Kidney (tissue), 14 donors: ENCODE results near the gene SLC9A3. TPM values are rescaled to one million over a fixed set of nuclear protein-coding genes. Genes with fewer than 3 reads are reported as not detected.

Source experiments
- DNase-seq, 5 donors: peaks; one replicate each; pipeline ENCODE4 v3.0.0-alpha.2; 2013 to 2020
- FAIRE-seq: peaks from 2 replicates; lab custom pipeline; 2012; peaks lifted over from hg19 to GRCh38; lab: Jason Lieb, UNC
- H3K27ac ChIP-seq, 2 donors: one replicate each; pipeline ENCODE4 v1.7.0; 2013; ENCODE audit warnings: low read depth in 2 of 2, low read length in 2 of 2, inconsistent platforms in 1 of 2
- H3K27me3 ChIP-seq: one replicate; pipeline ENCODE4 v1.7.1; 2013; ENCODE audit warnings: low read length, inconsistent platforms; ENCODE audit not compliant: control insufficient read depth, insufficient read depth
- H3K36me3 ChIP-seq, 3 donors: one replicate each; pipeline versions ENCODE4 v1.7.0 to v1.7.1; 2013; ENCODE audit warnings: low read length in 3 of 3, control low read depth in 1 of 3, inconsistent platforms in 1 of 3; ENCODE audit not compliant: insufficient read depth in 3 of 3, control insufficient read depth in 2 of 3
- H3K4me1 ChIP-seq, 3 donors: one replicate each; pipeline versions ENCODE4 v1.7.0 to v1.7.1; 2013; ENCODE audit warnings: low read length in 3 of 3, inconsistent platforms in 1 of 3, low read depth in 1 of 3; ENCODE audit not compliant: control insufficient read depth in 2 of 3, insufficient read depth in 2 of 3
- H3K4me3 ChIP-seq, 3 donors: one replicate each; pipeline versions ENCODE4 v1.7.0 to v1.8.1; 2013; ENCODE audit warnings: low read length in 3 of 3, control low read depth in 1 of 3, inconsistent platforms in 1 of 3
- H3K9ac ChIP-seq, 3 donors: one replicate each; pipeline versions ENCODE4 v1.7.0 to v1.7.1; 2013; ENCODE audit warnings: low read length in 3 of 3, control low read depth in 1 of 3, inconsistent platforms in 1 of 3
- H3K9me3 ChIP-seq, 3 donors: one replicate each; pipeline versions ENCODE4 v1.7.0 to v1.7.1; 2013; ENCODE audit warnings: low read length in 3 of 3, control low read depth in 1 of 3, inconsistent platforms in 1 of 3; ENCODE audit not compliant: control insufficient read depth in 2 of 3, insufficient read depth in 1 of 3
- intact Hi-C: fragments of 100-400 bp; cut with DNase I; formaldehyde crosslinking; loops from one replicate; pipeline ENCODE4 v1.11.1; 2022
- polyA plus RNA-seq: library from polyadenylated mRNA; stranded (reverse); fragments of 350-450 nt; fragmentation: Illumina TruSeq; extraction: RNeasy Lipid Tissue Mini Kit (QIAGEN cat#74804); gene quantifications from one replicate; pipeline ENCODE4 v1.2.3, GENCODE V29; 2014; ENCODE audit warnings: low read depth, low replicate concordance; ENCODE audit not compliant: insufficient read depth
- total RNA-seq: library from RNA; stranded (reverse); fragmentation: NEBNext Ultra II Directional; extraction: Animal tissue kit (Norgen Biotek cat#: 25700); gene quantifications from one replicate; pipeline ENCODE4 v1.2.1, GENCODE V29; 2021
- TF ChIP-seq, protein P1 (sequence below): IDR thresholded peaks from 3 replicates; pipeline ENCODE4 v1.5.1; 2012; ENCODE audit warnings: mild to moderate bottlenecking, moderate library complexity, borderline replicate concordance; ENCODE audit not compliant: insufficient read depth; ENCODE audit errors: extremely low read depth
- donor health status: control.
- donor health status: control.
- donor health status: control.
- donor health status: control.
- donor health status: control.
- donor health status: DM: yes; HTN: yes; CAD: no.
- donor health status: Normal renal cell carcinoma (clear cell type).

The SLC9A3 gene
- total and polyA plus RNA-seq, 2 donors from 2014 or later, result 10.5 to 36.9 TPM

DNA sequence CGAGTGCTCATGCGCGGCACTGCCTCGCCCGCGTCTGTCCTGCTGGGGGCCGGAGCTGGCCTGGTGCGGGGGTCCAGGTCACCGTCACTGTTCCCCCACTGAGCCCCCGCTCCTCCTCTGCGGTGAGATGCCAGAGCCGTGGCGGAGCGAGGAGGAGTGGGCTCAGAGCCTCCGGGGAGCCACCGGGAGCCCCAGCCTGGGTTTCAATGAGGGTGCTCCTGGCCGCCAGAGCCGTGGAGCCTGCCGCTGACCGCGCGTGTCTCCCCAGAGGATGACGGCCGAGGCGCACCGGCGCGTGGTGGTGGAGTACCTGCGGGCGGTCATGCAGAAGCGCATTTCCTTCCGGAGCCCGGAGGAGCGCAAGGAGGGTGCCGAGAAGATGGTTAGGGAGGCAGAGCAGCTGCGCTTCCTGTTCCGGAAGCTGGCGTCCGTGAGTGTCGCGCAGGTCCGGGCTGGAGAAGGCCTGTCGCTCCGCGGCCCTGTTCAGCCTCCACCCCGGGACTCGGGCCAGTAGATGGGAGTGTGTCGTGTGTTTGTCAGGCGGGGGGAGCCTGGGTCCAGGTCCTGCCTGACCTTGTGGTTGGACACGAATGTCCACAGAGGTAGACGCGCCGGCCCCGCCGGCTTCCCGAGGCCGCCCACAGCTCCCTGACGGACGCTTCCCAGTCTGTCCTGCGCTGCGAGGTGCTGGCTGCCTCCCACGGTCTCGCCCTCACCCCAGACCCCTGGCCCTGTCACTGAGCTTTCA is 59.2 kb downstream of the SLC9A3 start:
- intact Hi-C loops, result no loop called here
- FAIRE-seq, result no peak
- TF ChIP-seq, protein P1, sequence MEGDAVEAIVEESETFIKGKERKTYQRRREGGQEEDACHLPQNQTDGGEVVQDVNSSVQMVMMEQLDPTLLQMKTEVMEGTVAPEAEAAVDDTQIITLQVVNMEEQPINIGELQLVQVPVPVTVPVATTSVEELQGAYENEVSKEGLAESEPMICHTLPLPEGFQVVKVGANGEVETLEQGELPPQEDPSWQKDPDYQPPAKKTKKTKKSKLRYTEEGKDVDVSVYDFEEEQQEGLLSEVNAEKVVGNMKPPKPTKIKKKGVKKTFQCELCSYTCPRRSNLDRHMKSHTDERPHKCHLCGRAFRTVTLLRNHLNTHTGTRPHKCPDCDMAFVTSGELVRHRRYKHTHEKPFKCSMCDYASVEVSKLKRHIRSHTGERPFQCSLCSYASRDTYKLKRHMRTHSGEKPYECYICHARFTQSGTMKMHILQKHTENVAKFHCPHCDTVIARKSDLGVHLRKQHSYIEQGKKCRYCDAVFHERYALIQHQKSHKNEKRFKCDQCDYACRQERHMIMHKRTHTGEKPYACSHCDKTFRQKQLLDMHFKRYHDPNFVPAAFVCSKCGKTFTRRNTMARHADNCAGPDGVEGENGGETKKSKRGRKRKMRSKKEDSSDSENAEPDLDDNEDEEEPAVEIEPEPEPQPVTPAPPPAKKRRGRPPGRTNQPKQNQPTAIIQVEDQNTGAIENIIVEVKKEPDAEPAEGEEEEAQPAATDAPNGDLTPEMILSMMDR, result no peak

DNA sequence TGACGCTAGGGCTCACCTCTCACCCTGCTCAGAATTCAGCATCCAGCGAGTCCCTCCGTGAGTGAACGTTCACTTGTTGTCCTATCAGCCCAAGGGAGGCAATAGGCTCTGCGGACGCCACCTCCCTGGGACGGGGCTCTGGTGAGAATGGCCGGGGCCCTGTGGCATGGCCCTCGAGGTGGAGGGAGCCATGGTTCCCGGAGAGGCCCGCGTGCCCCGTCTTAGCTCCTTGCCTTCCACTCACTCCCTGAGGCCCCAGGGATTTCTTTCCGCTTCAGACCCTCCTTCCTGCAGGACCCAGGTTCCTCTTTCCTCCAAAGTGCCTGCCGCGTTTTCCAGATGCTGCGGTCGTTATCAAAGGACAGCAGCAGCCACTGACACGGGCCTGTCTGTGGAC is 59.8 kb downstream of the SLC9A3 start:
- no peak overlapping the region for H3K9ac ChIP-seq
- no peaks in the 10 kb centered on the region for H3K9me3 ChIP-seq
- no peaks in the 10 kb centered on the region for H3K4me1 ChIP-seq
- H3K27ac ChIP-seq, result no peak overlapping the region
- FAIRE-seq (no peak), DNase-seq (peak in 2 of 5 donors; percentile 22 to 57)
- intact Hi-C loops, result no loop called here
- H3K36me3 ChIP-seq, result peaks cover 0 to 20% (median 19%) of the 10 kb centered on the region in 3 donors
- no peaks in the 10 kb centered on the region for H3K27me3 ChIP-seq
- TF ChIP-seq, protein P1, result no peak
- H3K4me3 ChIP-seq, result no peak overlapping the region

More for the DNA sequence above, 59.2 kb downstream of the SLC9A3 start:
- Histone ChIP-seq H3K27me3 (no peaks in the 10 kb centered on the region), H3K36me3 (peaks cover 0 to 20% (median 15%) of the 10 kb centered on the region in 3 donors), H3K9me3 (no peaks in the 10 kb centered on the region), H3K9ac (no peak overlapping the region), H3K4me1 (no peaks in the 10 kb centered on the region), H3K4me3 (no peak overlapping the region), H3K27ac (no peak overlapping the region)
- DNase-seq, result peak in 2 of 5 donors; percentile 33 to 76

DNA sequence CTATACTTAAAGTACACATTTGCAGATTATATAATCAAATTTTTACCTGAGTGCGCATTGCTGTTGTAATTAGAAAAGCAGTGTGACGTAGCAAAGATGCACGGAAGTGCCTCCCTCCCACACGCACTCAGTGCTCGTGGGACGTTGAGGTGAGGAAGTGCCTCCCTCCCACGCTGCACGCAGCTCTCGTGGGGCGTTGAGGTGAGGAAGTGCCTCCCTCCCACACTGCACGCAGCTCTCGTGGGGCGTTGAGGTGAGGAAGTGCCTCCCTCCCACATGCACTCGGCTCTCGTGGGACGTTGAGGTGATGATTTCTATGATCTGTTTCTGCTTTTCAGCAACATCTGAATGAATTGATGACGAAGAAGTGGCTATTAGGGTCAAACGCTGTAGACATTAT is 60.3 kb downstream of the SLC9A3 start:
- peak in 2 of 5 donors; percentile 21 to 76 for DNase-seq
- FAIRE-seq, result no peak
- intact Hi-C loops, result no loop called here

More for the DNA sequence above, 60.3 kb downstream of the SLC9A3 start:
- Histone ChIP-seq H3K9me3 (no peaks in the 10 kb centered on the region), H3K4me3 (no peak overlapping the region), H3K9ac (no peak overlapping the region), H3K27me3 (no peaks in the 10 kb centered on the region), H3K27ac (no peak overlapping the region), H3K4me1 (no peaks in the 10 kb centered on the region), H3K36me3 (peaks cover 0 to 20% (median 20%) of the 10 kb centered on the region in 3 donors)
- TF ChIP-seq, protein P1, result no peak
